ENCODE results near the gene UBE2Q2. TPM values are rescaled to one million over a fixed set of nuclear protein-coding genes. Genes with fewer than 3 reads are reported as not detected.

UBE2Q2 gene
- total RNA-seq, 4 donors from 2014 or later: 64.3 to 76.7 (median 73.3) TPM

DNA sequence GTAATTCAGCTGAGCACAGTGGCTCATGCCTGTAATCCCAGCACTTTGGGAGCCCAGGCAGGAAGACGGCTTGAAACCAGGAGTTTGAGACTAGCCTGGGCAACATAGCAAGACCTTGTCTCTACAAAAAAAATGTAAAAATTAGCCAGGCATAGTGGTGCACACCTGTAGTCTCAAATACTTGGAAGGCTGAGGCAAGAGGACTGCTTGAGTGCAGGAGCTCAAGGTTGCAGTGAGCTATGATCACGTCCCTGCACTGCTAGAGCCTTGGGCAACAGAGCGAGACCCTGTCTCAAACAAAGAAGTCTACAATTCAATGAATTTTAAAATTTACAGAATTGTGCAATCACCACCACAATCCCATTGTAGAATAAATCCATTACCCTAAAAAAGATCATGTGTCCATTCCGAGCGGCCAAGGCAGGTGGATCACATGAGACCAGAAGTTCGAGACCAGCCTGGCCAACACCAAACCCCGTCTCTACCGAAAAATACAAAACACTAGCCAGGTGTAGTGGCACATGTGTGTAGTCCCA is 105.6 kb downstream of the UBE2Q2 start:
- H3K4me1 ChIP-seq: no peaks in the 10 kb centered on the region
- TF ChIP-seq POLR2AphosphoS5 (IDR thresholded peaks at IDR 0.05): no peak
- no peak for TF ChIP-seq EP300 (IDR thresholded peaks at IDR 0.05)
- TF ChIP-seq, protein P1, sequence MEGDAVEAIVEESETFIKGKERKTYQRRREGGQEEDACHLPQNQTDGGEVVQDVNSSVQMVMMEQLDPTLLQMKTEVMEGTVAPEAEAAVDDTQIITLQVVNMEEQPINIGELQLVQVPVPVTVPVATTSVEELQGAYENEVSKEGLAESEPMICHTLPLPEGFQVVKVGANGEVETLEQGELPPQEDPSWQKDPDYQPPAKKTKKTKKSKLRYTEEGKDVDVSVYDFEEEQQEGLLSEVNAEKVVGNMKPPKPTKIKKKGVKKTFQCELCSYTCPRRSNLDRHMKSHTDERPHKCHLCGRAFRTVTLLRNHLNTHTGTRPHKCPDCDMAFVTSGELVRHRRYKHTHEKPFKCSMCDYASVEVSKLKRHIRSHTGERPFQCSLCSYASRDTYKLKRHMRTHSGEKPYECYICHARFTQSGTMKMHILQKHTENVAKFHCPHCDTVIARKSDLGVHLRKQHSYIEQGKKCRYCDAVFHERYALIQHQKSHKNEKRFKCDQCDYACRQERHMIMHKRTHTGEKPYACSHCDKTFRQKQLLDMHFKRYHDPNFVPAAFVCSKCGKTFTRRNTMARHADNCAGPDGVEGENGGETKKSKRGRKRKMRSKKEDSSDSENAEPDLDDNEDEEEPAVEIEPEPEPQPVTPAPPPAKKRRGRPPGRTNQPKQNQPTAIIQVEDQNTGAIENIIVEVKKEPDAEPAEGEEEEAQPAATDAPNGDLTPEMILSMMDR (IDR thresholded peaks at IDR 0.05): no peak
- no peak for TF ChIP-seq POLR2A (IDR thresholded peaks at IDR 0.05; ENCODE audit: low read depth)
- H3K27ac ChIP-seq (replicated peaks in 1 of 4): no peak overlapping the region
- intact Hi-C loops (cut with DNase I): no loop called here
- no peaks in the 10 kb centered on the region for H3K9me3 ChIP-seq
- 79% methylated on average over 8 of the region's 8 CpGs for WGBS
- DNase-seq (ENCODE audit: extremely low spot score): no peak
- peaks cover 0 to 20% (median 0%) of the 10 kb centered on the region in 4 donors for H3K27me3 ChIP-seq
- no peak overlapping the region for H3K4me3 ChIP-seq
- no peaks in the 10 kb centered on the region for H3K36me3 ChIP-seq

Small RNAs within 50 kb of the gene (small RNA-seq; reads per million reads assigned to genes)
- 0 reads per million in 3 donors for gene RN7SL510P

Other genes starting within 250 kb of the UBE2Q2 start
- gene SNUPN, start 217.7 kb upstream of the UBE2Q2 start, total RNA-seq: 10 to 100 TPM; 16.6 to 23.4 (median 18.8) TPM
- gene IMP3, start 203.2 kb upstream of the UBE2Q2 start, total RNA-seq: 10 to 100 TPM; 49.0 to 83.5 (median 62.1) TPM
- gene SNX33, start 195.5 kb upstream of the UBE2Q2 start, total RNA-seq: 10 to 100 TPM; 27.8 to 47.6 (median 40.1) TPM
- 100 to 1,000 TPM; 133 to 386 (median 182) TPM for gene CSPG4, start 130.6 kb upstream of the UBE2Q2 start, total RNA-seq
- gene FBXO22, start 60.4 kb downstream of the UBE2Q2 start, total RNA-seq: 10 to 100 TPM; 10.4 to 23.8 (median 17.7) TPM
- gene NRG4, start 169.0 kb downstream of the UBE2Q2 start, total RNA-seq: not detected
- under 1 TPM in 2 of 4 donors, not detected in 2; 0.17 to 0.40 TPM for gene TMEM266, start 216.5 kb downstream of the UBE2Q2 start, total RNA-seq